SU-DHL-6 (cell line): ENCODE measurements around the gene PPCDC.

Source experiments
- CTCF ChIP-seq: fragments of 200-600 bp; sonication (generic); IDR thresholded peaks from one replicate; pipeline ENCODE4 v1.5.1; 2017; ENCODE audit warnings: antibody characterized with exemption, mild to moderate bottlenecking, low read length, moderate library complexity; ENCODE audit not compliant: insufficient read depth, poor library complexity, severe bottlenecking
- EZH2phosphoT487 ChIP-seq: fragments of 200-600 bp; sonication (generic), shearing (Covaris generic); conservative IDR thresholded peaks from 2 replicates; pipeline ENCODE4 v1.6.1; 2018; ENCODE audit warnings: mild to moderate bottlenecking, antibody characterized with exemption, low read length, moderate library complexity, mixed read lengths

DNA sequence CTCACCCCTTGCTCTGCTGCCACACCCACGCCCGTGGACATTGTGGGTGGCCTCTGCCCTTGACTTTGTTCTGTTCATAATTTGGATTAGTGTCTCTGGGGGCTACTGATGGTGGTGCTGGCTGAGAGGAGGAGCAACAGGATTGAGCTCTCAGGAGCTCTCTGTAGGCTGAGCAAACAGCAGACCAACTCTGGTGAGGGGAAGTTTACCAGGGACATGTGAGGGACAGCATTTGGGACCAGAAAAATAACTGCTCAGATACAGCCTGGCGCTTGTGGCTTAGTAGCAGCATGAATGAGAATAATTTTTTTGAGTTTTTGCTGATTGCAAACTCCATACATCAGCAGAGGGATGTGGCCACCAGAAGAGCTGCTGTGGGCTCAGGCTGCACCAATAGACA, 14.8 kb downstream of the PPCDC start:
- TF ChIP-seq CTCF (no peak), EZH2phosphoT487 (no peak)
